Keratinocyte (primary cell): Measurements from ENCODE around the gene DEXI.

Experiments used
- CTCF ChIP-seq, 3 experiments: IDR thresholded peaks in 1 of 3; conservative IDR thresholded peaks in 1 of 3; optimal IDR thresholded peaks in 1 of 3; 2 replicates in 2 of 3; 3 replicates in 1 of 3; pipeline versions ENCODE3 to v1.5.1; 2011; ENCODE audit warnings: low read length in 3 of 3, mild to moderate bottlenecking in 3 of 3, moderate library complexity in 2 of 3, control low read depth in 1 of 3, inconsistent platforms in 1 of 3; ENCODE audit not compliant: insufficient read depth in 2 of 3; ENCODE audit errors: extremely low read depth in 1 of 3
- EZH2 ChIP-seq: IDR thresholded peaks from one replicate; pipeline ENCODE4 v1.6.1; 2012; ENCODE audit warnings: inconsistent platforms, mild to moderate bottlenecking, low read length, moderate library complexity

GRCh38 chr16:10920726-10921427 is 21.4 kb downstream of the DEXI start:
- TF ChIP-seq CTCF (optimal IDR thresholded peaks at IDR 0.05 in 1 of 3, IDR thresholded peaks at IDR 0.05 in 1 of 3, conservative IDR thresholded peaks at IDR 0.05 in 1 of 3; ENCODE audit: extremely low read depth in 1 of 3, insufficient read depth in 2 of 3, low read length in 3 of 3) (no peak), EZH2 (no peak)
